Airway epithelial cell (primary cell): ENCODE data around the gene PIGA. TPM values are rescaled to one million over a fixed set of nuclear protein-coding genes. Genes with fewer than 3 reads are reported as not detected.

Experiments
- total RNA-seq: library from RNA; depleted of rRNA; stranded (reverse); fragments of >200 nt; gene quantifications from 2 replicates; pipeline ENCODE4 v1.2.3, GENCODE V29; 2015

Gene PIGA, protein sequence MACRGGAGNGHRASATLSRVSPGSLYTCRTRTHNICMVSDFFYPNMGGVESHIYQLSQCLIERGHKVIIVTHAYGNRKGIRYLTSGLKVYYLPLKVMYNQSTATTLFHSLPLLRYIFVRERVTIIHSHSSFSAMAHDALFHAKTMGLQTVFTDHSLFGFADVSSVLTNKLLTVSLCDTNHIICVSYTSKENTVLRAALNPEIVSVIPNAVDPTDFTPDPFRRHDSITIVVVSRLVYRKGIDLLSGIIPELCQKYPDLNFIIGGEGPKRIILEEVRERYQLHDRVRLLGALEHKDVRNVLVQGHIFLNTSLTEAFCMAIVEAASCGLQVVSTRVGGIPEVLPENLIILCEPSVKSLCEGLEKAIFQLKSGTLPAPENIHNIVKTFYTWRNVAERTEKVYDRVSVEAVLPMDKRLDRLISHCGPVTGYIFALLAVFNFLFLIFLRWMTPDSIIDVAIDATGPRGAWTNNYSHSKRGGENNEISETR
- total RNA-seq: 10.7 and 12.4 TPM in 2 replicates

GRCh38 chrX:15335135-15336022 lies at the start of gene PIGA:
PIGA (minus strand) TSS chrX:15335523; CDS start chrX:15331930, 3,593 bp downstream.

GRCh38 chrX:15384304-15384703 lies 49.0 kb upstream of the PIGA start, which contains the start of gene VEGFD:
VEGFD (minus strand) TSS chrX:15384413; CDS start chrX:15383946, 467 bp downstream.

DNA sequence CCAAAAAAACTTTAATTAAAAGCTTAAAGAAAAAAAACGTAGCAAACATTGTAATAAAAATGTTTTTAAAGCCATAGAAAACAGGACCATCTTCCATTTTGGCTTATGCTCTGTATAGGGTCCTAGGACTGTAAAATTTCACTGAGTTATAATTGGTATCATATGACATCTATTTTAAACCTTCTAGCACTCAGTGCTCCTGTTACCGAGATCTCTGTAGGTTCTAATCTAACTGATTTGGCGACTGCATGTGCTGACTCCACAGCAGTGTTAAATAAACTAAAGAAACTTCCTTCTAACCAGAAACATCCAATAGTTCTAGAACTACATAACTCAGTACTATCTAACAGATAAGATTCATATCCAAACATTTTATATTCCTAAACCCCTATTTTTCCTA lies 19.8 kb downstream of the PIGA start, which contains the start of gene ASB11:
Gene ASB11 (minus strand): TSS at position 132 of the 400 bp plus-strand sequence. CDS start 35 bp downstream, at position 97.

DNA sequence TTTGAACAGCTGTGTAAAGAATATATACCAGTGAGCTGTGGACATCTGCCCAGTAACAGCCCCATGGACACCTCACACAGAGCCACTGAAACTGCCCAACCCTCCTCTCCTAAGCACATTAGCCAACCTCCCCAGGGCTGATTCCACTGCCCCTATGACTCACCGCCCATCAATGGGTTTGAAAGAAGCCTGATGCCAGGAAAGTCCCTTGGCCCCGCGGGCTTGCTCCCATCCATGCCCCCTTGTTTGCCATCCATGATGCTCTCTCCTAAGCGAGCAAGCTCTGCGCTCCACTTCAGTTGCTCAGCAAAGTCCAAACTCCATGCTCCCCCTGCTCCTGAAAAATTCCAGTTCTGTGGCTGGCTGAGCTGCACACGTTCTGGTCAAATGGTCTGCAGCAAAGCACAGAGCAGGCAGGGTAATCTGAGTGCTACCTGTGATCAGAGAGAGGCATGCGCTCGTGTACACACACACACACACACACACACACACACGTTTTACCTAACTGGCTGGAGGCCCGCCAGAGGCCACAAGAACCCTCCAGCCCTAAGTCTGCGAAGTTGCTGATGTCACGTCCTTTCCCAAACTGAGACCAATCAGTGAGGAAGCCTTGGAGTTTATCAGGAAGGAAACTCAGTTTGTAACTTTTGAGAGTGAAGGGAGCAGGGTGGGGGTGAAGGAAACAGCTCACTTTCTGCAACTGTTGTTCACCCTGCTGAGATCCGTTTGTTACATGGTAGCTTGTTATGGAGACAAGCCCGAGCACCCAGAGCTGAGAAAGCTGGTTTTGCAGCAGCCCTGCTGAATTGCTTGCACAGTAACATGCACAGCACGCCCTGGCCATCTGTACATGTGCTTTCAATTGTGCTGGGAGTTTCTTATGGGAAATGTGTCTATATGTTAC lies 65.5 kb downstream of the PIGA start, which contains the start of gene ASB9:
Gene ASB9 (minus strand): TSS at position 466 of the 904 bp plus-strand sequence. CDS start 209 bp downstream, at position 257.

Other genes starting within 250 kb of the PIGA start
- gene ASB9, start 65.4 kb downstream of the PIGA start, total RNA-seq: 1.3 and 2.6 TPM in 2 replicates
- not detected in 2 replicates for gene ASB11, start 19.9 kb downstream of the PIGA start, total RNA-seq
- gene VEGFD, start 48.9 kb upstream of the PIGA start, total RNA-seq: 0.07 TPM in 1 of 2 replicates, not detected in the other
- 32.9 and 53.9 TPM in 2 replicates for gene PIR, start 157.8 kb upstream of the PIGA start, total RNA-seq
- 0.07 TPM in 1 of 2 replicates, not detected in the other for gene BMX, start 165.3 kb upstream of the PIGA start, total RNA-seq